Activated CD4-positive, CD25-positive, alpha-beta regulatory T cell treated with anti-CD3 and anti-CD28 coated beads, Interleukin-2, amount 50 U/mL, for 24 hours (primary cell): ENCODE results near the gene TBATA.
A peak's percentile ranks its signal among the peaks of the same experiment; 100 is the strongest.

Source experiments
- ATAC-seq, 2 donors: fragments of 150-1000 bp; cut with Tn5 transposase; one replicate each; pipeline ENCODE4 v1.10.0; 2021; ENCODE audit warnings: mild to moderate bottlenecking in 1 of 2, moderate library complexity in 1 of 2

The TBATA gene, protein sequence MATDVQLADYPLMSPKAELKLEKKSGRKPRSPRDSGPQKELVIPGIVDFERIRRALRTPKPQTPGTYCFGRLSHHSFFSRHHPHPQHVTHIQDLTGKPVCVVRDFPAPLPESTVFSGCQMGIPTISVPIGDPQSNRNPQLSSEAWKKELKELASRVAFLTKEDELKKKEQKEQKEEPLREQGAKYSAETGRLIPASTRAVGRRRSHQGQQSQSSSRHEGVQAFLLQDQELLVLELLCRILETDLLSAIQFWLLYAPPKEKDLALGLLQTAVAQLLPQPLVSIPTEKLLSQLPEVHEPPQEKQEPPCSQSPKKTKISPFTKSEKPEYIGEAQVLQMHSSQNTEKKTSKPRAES

DNA sequence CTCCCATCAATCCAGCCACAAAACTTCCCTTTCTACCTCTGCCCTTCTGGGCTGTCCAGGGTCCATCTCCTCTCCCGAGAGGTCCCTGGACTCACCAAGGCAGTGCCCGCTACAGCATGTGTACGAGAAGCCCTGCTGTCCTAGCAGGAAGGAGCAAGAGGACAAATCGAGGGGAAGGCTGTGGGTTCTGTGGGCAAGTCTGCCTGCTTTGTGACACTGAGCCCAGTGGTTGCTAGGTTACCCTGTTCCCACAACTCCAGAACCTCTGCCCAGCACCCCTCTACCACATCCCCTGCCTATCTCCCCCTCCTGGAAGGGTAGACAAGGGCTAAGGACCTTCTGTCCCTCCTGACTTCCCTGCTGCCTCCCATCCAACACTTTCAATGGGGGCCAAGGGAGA, at the start of gene TBATA:
TBATA (minus strand) TSS at position 188 of the 400 bp plus-strand sequence. CDS start 1,998 bp downstream, outside the sequence.
- no peak for ATAC-seq

DNA sequence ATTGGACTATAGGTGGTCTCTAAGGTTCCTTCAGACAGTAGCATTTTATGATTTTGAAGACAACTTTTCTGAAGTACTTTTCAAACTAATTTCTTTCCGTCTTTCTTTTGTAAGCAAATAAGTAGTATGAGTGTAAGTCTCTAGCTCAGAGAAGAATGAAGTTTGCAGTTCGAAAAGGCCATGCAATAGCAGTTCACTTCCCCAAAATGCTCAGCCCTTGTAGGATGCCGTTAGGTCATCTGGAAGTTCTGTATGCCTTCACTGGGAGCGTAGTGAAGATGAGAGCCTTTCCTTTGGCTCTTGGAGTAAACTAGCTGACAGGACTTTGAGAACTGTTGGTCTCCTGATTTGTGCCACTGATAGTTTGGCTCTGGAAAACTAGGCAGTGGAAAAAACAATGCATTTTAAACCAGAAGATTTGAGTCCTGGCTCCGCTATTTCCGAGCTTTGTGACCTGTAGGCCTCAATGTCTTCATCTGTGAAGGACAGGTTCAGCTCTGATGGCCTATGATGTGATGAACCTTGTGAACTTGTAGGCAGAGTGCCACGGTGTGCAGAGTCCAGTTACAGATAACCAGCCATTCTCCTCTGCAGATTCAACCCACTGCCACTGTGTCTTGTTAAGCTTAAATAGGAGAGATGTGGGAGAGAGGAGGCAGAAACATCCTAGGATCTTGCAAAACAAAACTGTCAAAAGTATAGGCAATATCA, 49.4 kb upstream of the TBATA start:
- no peak for ATAC-seq

DNA sequence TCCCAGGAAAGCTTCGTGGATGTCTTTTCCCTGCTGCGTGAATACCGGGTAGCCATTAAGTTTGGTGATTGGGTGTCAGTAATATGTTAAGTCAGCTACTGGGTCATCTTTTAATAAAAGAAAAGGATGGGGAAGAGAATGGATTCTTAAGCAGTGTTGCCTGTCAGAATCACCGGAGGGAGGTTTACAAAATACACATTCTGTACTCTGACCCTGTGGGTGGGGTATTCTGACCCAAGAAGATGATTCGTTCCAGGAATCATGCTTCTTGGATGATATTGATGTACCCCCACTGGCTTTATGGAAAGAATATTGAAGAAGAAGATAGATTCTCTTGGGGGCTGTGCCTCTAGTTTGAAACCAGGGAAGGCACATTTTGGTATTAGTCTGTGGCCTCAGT, 48.8 kb upstream of the TBATA start:
- ATAC-seq, result no peak

DNA sequence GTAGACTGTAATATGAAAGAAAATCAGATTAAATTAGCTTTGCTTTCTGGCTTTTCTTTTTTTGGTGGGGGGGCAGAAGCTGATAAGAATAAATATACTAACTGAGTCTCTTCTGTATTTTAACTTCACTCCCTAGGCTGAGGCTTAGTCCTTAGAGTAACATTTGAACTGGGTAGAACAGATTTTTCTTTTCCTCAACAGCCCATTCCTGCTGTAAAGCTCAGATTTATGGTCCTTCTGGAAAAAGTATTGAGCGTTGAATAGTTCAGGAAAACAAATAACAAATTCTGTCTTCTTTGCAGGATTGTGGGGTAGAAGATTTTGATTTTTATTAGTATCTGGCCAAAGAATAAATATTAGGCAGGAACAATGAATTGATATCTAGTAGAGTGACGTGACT, 48.4 kb upstream of the TBATA start:
- ATAC-seq, result no peak

DNA sequence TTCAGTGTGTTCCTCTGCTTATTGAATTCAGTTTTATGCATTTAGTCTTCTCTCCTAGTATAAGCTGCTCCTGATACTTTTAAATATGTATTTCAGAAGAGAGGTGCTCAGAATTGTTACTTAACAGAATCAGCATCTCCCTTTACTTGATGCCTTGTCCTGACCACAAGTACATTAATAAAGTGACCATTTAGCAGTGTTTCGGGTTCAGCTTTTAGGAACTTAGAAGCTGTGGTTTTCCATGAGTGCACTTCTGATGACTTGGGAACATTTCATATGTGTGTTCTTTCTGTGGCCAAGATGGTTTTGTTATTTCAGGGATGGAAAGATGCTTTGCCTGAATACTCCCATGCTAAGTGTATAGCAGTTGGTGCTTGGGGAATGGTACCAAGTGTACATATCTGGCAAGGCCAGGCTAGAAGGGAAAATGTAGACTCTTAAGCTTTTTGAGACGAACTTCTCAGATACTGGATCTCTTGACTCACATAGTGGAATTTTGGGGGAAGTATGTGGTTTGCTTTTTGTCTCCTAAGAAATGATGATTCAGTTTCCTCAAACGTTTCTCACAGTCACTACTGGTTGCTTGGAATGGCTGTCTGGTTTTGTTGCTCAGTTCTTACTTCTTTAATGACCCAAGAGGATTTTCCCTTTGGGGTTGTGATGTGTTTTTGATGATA, 47.8 kb upstream of the TBATA start:
- ATAC-seq, result peak; percentile 60 to 75

DNA sequence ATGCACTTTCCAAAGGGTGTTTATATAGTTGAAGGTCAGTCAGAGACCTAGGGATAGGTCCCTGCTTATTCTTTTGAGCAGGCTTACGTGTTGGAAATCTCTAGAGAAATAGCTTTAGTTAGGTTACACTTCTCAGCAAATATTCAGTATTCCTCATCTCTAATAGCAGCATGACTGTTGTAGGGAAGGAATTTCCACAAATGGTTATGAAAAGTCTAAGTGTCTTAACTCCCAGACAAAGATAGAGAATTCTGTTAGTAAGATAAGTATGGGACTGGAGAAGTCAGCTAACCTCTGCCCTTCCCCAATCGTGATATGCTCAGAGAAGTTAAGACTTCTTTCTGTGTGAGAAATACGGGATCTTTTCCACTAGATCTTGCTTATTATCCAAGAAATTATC, 47.0 kb upstream of the TBATA start:
- ATAC-seq, result no peak

DNA sequence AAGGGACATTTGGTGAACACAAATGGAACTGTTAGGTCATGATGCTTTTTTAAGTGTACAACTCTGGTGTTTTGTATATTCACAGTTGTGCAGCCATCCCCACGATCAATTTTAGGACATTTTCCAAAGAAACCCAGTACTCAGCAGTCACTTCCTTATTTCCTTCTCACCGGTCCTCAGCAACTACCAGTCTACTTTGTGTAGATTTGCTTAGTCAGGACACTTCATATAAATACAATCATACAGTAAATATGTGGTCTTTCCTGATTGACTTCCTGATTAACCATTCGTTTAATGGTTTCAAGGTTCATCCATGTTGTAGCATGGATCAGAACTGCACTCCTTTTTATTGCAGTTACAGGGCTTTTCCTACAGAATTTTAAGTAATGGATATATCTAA, 45.0 kb upstream of the TBATA start:
- ATAC-seq, result no peak

DNA sequence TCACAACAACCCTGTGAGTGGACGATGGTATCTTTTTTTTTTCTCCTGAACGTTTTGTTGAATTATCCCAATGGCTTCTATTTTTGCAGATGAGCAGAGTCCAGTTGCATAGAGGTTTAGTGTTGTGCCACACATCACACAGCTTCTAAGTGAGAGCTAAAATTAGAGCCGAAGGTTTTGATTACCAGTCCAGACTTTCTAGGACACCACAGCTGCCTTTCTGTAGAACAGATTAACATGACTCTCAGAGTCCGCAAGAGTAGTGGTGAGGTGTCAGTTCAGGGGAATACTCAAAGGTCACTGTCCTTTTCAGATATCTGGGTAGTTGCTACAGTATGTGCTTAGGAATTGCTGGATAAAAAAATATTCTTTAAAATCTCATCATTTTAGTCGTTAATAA, 44.4 kb upstream of the TBATA start:
- ATAC-seq, result no peak

DNA sequence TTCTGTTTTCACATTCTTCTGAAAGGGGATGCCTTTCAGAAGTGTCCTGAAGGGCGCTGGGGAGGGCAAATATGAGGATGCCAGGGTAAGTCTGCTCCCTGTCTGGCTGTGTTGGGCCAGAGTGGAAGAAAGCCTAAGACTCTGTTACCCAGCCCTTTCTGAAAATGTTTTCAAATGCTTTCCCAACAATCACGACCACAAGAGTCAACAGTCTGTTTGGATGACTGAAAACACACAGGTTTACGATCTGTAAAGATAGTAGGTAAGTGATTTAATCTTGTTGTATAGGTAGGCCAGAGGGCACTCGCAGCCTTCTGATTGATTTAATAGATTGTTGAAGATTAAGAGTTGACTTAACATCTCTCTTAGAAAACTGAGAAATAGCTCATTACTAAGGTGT, 43.7 kb upstream of the TBATA start:
- ATAC-seq, result no peak

DNA sequence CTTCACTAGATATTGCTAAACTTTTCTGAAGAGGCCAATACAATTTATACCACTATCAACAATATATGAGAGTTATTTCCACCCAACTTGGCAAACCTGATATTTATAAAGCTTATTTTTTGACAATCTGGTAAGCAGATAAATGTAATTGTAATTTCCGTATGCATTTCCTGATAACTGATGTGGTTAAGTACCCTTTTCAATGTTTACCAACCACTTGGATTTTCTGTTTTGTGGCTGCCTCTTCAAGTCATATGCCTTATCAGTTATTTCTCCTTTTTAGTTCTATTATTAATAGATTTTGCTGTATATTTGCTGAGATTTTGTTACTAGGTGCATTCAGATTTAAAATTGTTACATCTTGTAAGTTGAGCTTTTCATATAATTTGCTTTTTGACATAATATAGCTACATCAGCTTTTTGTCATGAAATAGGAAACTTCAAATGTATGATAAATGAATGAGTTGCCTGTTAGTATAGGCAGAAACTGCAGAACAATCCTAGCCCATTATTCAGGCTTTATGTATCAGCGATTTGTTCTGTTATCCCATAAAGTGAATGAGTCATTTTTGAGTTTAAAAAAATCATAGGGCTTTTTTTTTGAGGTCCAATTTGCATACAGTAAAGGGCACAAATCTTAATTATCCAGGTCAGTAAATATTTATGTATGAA, 42.0 kb upstream of the TBATA start:
- no peak for ATAC-seq

DNA sequence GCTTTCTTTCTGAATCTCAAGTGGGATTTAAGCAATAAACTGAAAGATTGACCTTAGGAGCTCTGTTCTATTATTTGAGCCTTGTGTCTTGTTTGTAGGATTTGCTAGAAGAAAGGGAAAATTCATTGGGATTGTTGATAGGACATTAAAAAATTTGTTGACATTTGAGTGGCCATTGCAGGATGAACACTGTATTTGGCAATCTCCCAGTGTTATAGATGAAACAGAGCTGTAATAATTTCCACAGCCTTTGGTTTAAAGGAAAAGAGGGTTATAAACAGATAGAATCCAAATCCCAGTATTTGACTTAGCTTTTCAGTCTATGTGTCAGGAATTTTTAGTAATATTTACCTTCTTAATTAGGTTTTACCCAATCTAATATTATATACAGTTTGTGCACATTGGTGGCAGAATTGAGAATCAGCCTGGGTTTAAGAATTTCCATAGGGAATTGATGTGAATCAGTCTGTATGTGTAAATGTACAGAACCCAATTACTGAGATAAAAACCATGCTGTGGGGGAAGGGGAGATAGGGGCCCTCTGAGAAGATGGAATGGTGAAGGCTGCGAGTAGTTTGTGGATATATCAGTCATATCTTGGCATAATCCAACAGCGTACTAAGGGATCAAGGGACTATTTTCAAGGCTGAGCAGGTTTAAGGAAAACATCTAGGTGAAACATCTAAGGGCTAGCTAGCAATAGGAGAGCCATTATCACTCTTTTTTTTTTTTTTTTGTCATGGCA, 37.1 kb upstream of the TBATA start:
- ATAC-seq, result no peak

DNA sequence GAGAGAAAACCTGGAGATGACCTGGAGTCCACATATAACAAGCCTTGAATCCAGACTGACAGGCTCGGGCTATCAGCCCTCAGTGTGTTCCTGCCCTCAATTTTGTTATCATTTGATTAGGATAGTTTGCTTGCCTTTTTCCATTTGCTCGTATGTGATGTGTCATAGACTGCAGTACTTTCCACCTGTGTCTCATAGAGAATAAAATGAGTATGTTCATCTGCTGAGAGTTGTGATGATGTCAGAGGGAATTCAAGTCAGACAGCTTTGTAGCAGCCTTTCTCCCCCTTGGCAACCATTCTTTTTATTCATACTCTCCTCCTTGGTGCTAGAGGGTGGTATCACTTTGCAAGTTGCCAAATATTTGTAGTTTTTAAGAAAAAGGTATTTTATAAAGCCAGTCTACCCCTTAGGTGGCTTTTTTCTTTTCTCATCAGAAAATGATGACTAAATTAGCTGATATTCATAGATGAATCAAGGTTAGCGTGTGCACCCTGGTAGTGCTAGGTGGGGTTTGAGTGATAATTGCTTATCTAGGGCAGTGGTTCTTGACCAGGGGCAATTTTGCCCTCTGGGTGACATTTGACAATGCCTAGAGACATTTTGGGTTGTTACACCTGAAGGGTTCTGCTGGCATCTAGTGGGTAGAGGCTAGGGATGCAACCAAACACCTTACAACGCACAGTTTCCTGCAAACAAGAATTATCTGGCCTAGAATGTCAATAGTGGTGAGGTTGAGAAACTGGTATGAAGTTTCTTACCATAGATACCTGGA, 36.0 kb upstream of the TBATA start:
- ATAC-seq, result peak; percentile 84 to 91

DNA sequence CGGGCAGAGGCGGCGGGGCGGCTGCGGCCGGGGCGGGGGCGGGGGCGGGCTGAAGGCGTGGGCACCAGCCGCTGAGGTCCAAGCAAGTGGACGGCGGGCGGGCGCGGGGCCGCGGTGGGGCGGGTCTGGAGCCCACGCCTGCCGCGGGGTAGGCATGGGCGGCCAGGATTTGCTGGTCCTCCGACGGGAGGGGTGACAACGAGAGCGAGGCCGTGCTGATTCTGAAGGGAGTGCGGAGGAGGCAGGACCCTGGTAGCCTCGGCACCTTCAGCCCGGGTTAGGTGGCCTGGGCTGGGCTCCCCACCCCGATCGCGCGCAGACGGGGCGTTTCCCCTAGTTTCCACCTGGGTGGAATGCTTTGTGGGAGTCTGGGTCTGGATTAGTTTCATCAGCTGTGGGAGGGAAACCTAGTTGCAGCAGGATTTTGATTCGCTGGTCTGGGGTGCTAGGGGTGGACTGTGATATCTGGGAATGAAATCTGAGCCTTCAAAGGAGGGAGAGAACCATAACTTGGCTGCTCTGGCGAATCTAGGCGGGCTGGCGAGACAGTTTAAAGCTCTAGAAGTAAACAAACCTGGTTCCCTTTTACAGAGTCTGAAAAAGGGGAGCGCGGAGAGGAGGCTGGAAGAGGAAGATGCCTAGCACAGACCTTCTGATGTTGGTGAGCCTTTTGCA, 31.2 kb upstream of the TBATA start:
- ATAC-seq, result peak; percentile 19 to 36

DNA sequence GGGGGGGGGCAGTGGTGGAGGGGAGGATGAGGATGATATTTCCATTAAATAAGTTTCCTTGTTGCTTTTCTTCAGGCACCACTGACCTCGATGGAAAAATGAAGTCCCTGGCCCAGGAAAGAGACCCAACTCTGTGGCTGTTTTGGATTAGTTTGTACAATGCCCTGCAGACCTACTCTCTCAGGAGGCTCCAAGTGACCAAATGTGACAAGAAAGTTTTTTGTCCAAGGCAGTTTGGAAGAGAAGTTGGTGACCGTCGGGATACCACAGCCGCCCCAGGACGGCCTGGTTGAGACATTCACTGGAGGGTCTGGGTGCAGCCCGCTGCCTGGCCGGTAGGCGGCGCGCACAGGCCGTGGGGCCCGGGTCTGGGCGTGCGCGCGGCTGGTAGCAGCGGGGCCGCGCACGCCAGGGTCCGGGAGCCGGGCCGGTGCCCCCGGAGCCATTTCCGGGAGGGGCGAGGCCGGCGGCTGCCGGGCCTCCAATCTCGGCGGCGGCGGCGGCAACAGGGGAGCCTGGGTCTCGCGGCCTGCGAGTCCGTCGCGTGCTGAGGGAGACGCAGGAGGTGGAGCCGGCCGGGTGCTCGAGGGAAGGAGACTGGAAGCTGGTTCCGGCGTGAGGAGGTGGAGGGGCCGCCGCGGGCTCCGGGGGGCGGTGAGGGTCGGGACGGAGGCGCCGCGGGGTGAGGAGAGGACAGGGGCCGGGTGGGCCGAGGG, 30.5 kb upstream of the TBATA start, which contains the start of gene SGPL1:
SGPL1 (plus strand) TSS at position 445 of the 716 bp plus-strand sequence. CDS start 906 bp downstream, outside the sequence.
- peak; percentile 94 to 96 for ATAC-seq

DNA sequence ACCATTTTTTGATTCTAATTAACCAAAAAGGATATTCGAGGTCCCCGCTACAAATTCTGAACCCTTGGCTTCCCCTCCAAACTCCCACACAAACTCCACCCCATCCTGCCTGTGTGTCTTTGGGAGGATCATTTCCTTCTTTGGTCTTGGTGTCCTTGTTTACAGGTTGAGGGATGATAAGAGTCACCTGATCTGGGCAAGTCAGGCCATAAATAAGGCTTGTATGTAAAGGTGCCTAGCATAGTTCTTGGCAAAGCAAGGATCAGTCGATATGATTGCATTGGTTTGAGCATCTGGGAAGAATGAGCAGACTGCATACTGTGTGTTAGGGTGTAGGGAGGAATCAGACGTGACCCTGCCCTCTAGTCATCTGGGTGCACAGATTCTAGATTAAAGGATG, 28.9 kb upstream of the TBATA start:
- no peak for ATAC-seq

DNA sequence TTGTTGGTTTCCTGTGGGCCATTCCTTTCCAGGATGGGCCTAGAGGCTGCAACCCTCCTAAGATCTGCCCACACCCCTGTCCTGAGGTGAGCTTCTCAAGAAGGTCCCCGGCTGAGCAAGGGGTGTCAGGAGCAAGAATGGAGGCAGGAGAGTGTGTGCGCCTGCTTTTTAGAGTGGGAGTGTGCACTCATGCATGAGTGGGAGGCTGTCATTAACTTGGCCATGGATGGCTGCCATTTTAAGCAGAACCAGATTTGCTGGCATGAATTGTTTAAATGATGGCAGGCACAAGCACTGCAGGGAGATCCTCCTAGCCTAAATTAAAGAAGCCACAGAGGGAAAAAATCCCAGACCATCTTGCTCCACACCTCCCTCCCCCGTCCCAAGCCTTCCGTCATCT, 27.6 kb upstream of the TBATA start:
- no peak for ATAC-seq

DNA sequence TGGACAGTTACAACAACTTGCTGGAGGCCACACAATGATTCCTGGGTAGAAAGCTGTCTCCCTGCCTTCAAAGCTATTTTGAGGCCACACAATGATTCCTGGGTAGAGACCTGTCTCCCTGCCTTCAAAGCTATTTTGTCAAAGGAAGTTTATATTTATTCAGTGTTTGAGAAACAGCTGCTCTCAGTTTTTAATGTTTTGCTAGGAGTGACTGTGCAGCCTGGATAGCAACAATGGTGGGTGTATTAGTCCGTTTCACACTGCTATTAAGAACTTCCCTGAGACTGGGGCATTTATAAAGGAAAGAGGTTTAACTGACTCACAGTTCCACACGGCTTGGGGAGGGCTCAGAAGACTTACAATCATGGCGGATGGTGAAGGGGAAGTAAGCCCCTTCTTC, 26.7 kb upstream of the TBATA start:
- ATAC-seq, result no peak

DNA sequence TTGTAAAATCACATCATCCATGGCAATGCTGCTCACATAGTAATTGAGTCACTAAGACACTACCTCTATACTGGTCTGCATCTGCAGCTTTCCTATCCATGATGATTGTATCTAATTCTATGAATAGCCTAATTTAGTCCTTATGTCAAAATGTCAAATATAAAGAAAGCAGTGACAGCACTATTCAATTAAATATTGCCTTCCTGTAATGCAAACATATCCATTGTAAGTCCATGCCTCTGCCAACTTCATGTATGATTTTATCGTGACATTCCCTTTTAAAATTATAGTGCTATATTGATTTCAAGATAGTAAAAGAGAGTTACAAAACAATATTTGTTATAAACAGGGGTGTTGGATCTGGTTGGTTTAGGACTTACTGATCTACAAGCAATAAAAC, 25.8 kb upstream of the TBATA start:
- ATAC-seq, result no peak

DNA sequence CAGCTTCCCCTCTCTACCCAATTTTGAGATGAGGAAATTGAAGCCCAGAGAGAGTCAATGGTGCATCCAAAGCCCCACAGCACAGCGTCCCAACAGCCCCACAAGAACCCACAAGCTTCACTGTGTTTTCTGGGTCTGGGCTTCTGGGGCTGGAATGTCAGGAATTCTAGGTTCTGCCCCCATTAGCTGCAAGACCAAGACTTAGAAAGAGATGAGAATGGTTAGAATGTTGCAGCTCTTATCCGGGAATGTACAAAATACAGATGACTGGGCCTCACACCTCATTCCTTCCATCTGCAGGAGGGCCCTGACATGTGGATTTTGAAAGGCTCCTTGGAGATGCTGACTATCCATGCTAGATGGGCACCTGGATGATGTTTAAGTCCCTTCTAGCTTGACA, 24.5 kb upstream of the TBATA start:
- ATAC-seq, result no peak

DNA sequence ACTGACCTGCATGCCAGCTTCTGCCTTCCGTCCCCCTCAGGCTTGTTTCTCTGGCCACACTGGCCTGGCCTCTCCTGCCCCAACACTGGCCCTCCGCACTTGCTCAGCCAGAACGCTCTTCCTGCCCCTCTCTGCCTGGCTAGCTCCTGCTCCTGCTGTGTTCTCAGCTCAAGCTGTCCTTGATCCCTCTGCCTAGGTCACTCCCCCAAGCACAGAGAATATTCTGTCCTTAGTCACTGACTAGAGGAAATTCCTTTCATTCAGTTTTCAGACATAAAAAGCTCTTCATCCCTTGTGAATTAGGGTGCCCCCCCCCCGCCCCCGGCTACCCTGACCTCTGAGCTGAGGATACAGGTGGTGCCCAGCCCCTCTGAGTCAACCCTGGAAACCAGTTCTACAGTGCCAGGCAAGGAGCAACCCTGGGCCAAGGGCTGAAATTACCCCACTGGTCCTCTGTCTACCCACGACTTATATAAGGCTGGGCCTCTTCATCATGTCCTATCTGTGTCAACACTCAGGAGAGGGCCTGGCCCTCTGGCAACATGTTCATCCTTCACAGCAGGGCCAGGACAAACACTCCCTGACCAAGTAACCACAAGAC, 23.9 kb upstream of the TBATA start:
- ATAC-seq, result no peak
